Activated T-helper 17 cell treated with anti-CD3 and anti-CD28 coated beads, Interleukin-2, amount 50 U/mL, for 72 hours (primary cell): ENCODE data around the gene SRM. TPM values are rescaled to one million over a fixed set of nuclear protein-coding genes. Genes with fewer than 3 reads are reported as not detected.
"Not testable (repeated sequence)": the region's sequence is repeated elsewhere in the genome, so short reads cannot be mapped to it uniquely, and the experiment has no call there.

Experiments
- ATAC-seq: fragments of 150-1000 bp; cut with Tn5 transposase; replicated peaks from 2 replicates; pipeline ENCODE4 v1.10.0; 2021; ENCODE audit warnings: mild to moderate bottlenecking, moderate library complexity
- H3K27ac Mint-ChIP-seq: one replicate; pipeline ENCODE4 v1.8.0; 2022; ENCODE audit warnings: mixed read lengths
- H3K27me3 Mint-ChIP-seq: one replicate; pipeline ENCODE4 v1.8.0; 2022; ENCODE audit warnings: mixed read lengths
- H3K36me3 Mint-ChIP-seq: one replicate; pipeline ENCODE4 v1.8.0; 2022; ENCODE audit warnings: low read depth, mild to moderate bottlenecking, mixed read lengths
- H3K4me1 Mint-ChIP-seq: one replicate; pipeline ENCODE4 v1.8.0; 2022; ENCODE audit warnings: mixed read lengths
- H3K4me3 Mint-ChIP-seq: one replicate; pipeline ENCODE4 v1.8.0; 2022; ENCODE audit warnings: mild to moderate bottlenecking, mixed read lengths
- H3K9me3 Mint-ChIP-seq: one replicate; pipeline ENCODE4 v1.8.0; 2022; ENCODE audit warnings: mixed read lengths
- total RNA-seq, 2 donors: library from RNA; stranded (reverse); gene quantifications; one replicate each; pipeline ENCODE4 v1.2.3, GENCODE V29; 2022

SRM gene
- total RNA-seq, 2 donors from 2014 or later, result 83.9 to 225 TPM

DNA sequence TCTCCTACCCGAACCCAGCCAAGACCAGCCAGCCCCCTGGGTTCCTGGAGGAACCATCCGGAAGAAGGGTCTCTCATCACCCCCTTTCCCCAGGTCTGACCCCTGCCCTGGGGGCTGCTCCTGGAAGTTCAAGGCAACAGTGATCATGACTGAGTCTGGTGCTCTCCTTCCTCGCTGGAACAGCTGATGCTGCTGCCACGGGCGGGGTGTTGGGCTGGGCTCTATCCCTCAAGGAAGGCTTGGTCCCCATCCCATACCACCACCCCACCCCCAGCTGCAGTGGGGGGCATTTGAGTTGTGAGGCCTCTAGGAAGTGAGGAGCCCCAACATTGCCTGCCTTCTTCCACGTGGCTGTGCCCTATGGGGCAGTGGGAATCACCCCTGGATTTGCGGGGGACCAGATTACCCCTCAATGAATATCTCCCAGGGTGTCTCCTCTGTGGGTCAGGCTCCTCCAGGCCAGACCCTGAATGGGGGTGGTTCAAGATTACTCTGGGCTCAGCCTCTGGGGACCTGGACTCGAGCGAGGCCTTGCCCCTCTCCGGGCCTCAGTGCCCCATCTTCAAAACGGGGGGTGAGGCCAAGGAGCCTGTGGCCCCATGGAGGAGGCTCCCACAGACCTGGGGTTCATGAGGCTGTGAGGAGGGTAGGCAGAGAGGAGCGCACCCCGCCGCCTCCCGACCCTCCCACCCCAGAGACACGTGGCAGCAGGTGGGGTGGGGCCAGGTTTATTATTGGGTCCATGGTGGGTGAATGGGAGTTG, 15.6 kb downstream of the SRM start:
- H3K36me3 Mint-ChIP-seq, result no peaks in the 10 kb centered on the region
- no peak overlapping the region for H3K27ac Mint-ChIP-seq
- H3K4me3 Mint-ChIP-seq, result no peak overlapping the region
- H3K27me3 Mint-ChIP-seq, result no peaks in the 10 kb centered on the region
- H3K9me3 Mint-ChIP-seq, result no peaks in the 10 kb centered on the region
- ATAC-seq, result no peak
- no peaks in the 10 kb centered on the region for H3K4me1 Mint-ChIP-seq

- ATAC-seq, result no peak
- Mint-ChIP-seq H3K4me3 (no peak overlapping the region), H3K36me3 (no peaks in the 10 kb centered on the region), H3K27me3 (no peaks in the 10 kb centered on the region), H3K27ac (no peak overlapping the region), H3K4me1 (no peaks in the 10 kb centered on the region), H3K9me3 (no peaks in the 10 kb centered on the region)
Measured at GRCh38 chr1:11042995-11043874, 16.6 kb downstream of the SRM start.

GRCh38 chr1:11042065-11042464, 17.8 kb downstream of the SRM start:
- Mint-ChIP-seq H3K4me3 (no peak overlapping the region), H3K9me3 (no peaks in the 10 kb centered on the region), H3K4me1 (no peaks in the 10 kb centered on the region), H3K27me3 (no peaks in the 10 kb centered on the region), H3K36me3 (no peaks in the 10 kb centered on the region), H3K27ac (no peak overlapping the region)
- ATAC-seq, result no peak

- no peak overlapping the region for H3K4me3 Mint-ChIP-seq
- H3K4me1 Mint-ChIP-seq, result no peaks in the 10 kb centered on the region
- H3K27me3 Mint-ChIP-seq, result no peaks in the 10 kb centered on the region
- H3K9me3 Mint-ChIP-seq, result no peaks in the 10 kb centered on the region
- no peak for ATAC-seq
- no peak overlapping the region for H3K27ac Mint-ChIP-seq
- H3K36me3 Mint-ChIP-seq, result no peaks in the 10 kb centered on the region
Measured at GRCh38 chr1:11041048-11041447, 18.8 kb downstream of the SRM start.

- not testable (repeated sequence) for H3K4me1 Mint-ChIP-seq, ATAC-seq, H3K27me3 Mint-ChIP-seq, H3K4me3 Mint-ChIP-seq, H3K9me3 Mint-ChIP-seq, H3K36me3 Mint-ChIP-seq, H3K27ac Mint-ChIP-seq
Measured at GRCh38 chr1:11040105-11040429, 19.8 kb downstream of the SRM start.

- H3K36me3 Mint-ChIP-seq, result no peaks in the 10 kb centered on the region
- no peaks in the 10 kb centered on the region for H3K27me3 Mint-ChIP-seq
- H3K9me3 Mint-ChIP-seq, result no peaks in the 10 kb centered on the region
- H3K4me3 Mint-ChIP-seq, result no peak overlapping the region
- H3K4me1 Mint-ChIP-seq, result no peaks in the 10 kb centered on the region
- no peak for ATAC-seq
- no peak overlapping the region for H3K27ac Mint-ChIP-seq
Measured at GRCh38 chr1:11039351-11040104, 20.3 kb downstream of the SRM start.

DNA sequence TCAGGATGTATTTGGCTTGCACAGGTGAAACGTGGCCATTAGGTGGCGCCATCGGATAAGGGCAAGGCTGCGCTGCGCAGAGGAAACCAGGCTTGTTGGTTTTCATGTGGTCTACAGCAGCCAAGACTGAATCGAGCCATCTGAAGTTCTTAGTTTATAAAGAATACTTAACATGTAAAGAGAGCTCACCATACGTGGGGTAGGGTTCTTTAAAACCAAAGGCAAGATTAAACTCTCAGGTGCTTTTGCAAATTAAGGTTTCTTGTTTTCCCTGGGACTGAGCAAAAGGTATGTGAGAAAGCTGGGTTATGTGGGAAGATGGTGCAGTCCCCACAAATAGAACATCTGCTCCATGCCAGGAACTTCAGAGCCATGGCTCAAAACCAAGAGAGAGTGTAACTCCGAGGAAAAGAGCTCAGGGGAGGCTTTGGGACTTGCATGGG, 22.1 kb downstream of the SRM start:
- H3K9me3 Mint-ChIP-seq, result no peaks in the 10 kb centered on the region
- no peaks in the 10 kb centered on the region for H3K36me3 Mint-ChIP-seq
- H3K27me3 Mint-ChIP-seq, result no peaks in the 10 kb centered on the region
- no peak overlapping the region for H3K4me3 Mint-ChIP-seq
- H3K4me1 Mint-ChIP-seq, result no peaks in the 10 kb centered on the region
- no peak overlapping the region for H3K27ac Mint-ChIP-seq
- peak; percentile 97 for ATAC-seq

- not testable (repeated sequence) for H3K27me3 Mint-ChIP-seq
Measured at GRCh38 chr1:11037019-11037739, 22.6 kb downstream of the SRM start.

GRCh38 chr1:11031624-11032262, 28.1 kb downstream of the SRM start:
- H3K36me3 Mint-ChIP-seq, result peaks cover 19% of the 10 kb centered on the region
- H3K27ac Mint-ChIP-seq, result no peak overlapping the region
- H3K27me3 Mint-ChIP-seq, result no peaks in the 10 kb centered on the region
- ATAC-seq, result no peak
- H3K4me3 Mint-ChIP-seq, result no peak overlapping the region
- H3K9me3 Mint-ChIP-seq, result no peaks in the 10 kb centered on the region
- no peaks in the 10 kb centered on the region for H3K4me1 Mint-ChIP-seq

More at GRCh38 chr1:11037019-11037739, 22.6 kb downstream of the SRM start:
- not testable (repeated sequence) for H3K4me1 Mint-ChIP-seq, H3K27ac Mint-ChIP-seq, H3K4me3 Mint-ChIP-seq, H3K36me3 Mint-ChIP-seq, ATAC-seq, H3K9me3 Mint-ChIP-seq

- H3K36me3 Mint-ChIP-seq, result peaks cover 28% of the 10 kb centered on the region
- ATAC-seq, result no peak
- no peaks in the 10 kb centered on the region for H3K9me3 Mint-ChIP-seq
- H3K4me1 Mint-ChIP-seq, result no peaks in the 10 kb centered on the region
- no peak overlapping the region for H3K4me3 Mint-ChIP-seq
- no peaks in the 10 kb centered on the region for H3K27me3 Mint-ChIP-seq
- H3K27ac Mint-ChIP-seq, result no peak overlapping the region
Measured at GRCh38 chr1:11030865-11031264, 29.0 kb downstream of the SRM start.

GRCh38 chr1:11028018-11028417, 31.8 kb downstream of the SRM start:
- H3K36me3 Mint-ChIP-seq, result peaks cover 56% of the 10 kb centered on the region
- H3K27me3 Mint-ChIP-seq, result no peaks in the 10 kb centered on the region
- ATAC-seq, result no peak
- peak overlapping the region; percentile 75 for H3K27ac Mint-ChIP-seq
- no peaks in the 10 kb centered on the region for H3K9me3 Mint-ChIP-seq
- H3K4me1 Mint-ChIP-seq, result peaks cover 12% of the 10 kb centered on the region
- H3K4me3 Mint-ChIP-seq, result no peak overlapping the region

DNA sequence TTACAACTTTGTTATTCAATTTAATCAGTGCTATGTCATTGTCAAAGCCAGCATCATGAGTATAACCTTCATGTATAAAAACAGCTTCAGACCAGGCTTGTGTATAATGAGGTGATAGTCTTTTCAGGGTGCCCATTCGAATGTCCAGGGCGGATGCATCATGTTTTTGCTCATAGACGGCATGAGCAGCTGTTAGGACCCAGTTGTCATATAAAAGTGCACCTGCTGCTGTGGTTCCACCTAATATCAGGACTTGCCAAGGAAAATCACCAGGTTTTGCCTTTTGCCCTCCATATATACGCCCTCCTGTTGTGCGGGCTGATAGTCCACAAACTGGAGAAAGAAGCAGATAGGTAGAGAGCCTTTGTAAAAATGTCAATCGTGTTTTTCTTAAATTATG, 32.5 kb downstream of the SRM start:
- Mint-ChIP-seq H3K4me1 (peaks cover 12% of the 10 kb centered on the region), H3K4me3 (no peak overlapping the region), H3K27ac (peak overlapping the region; percentile 75), H3K36me3 (peaks cover 63% of the 10 kb centered on the region), H3K9me3 (no peaks in the 10 kb centered on the region), H3K27me3 (no peaks in the 10 kb centered on the region)
- no peak for ATAC-seq

DNA sequence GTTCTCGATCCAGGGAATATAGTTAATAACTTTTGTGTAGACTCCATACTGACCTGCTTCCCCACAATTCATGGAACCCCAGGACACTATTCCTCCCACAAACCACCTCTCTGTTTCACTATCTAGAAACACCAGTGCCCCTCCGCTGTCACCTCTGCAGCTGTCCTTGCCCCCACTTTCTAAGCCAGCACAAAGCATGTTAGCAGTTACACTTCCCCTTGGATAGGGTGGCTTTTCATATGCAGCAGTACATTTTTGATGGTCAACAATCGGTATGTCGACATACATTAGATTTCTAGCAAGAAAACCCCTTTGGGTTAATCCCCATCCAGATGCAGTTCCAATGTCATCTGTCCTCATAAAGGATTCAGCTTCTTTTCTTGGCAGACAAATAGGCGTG, 32.9 kb downstream of the SRM start:
- H3K4me3 Mint-ChIP-seq, result no peak overlapping the region
- peaks cover 16% of the 10 kb centered on the region for H3K4me1 Mint-ChIP-seq
- no peaks in the 10 kb centered on the region for H3K27me3 Mint-ChIP-seq
- H3K27ac Mint-ChIP-seq, result peak overlapping the region; percentile 75
- no peaks in the 10 kb centered on the region for H3K9me3 Mint-ChIP-seq
- H3K36me3 Mint-ChIP-seq, result peaks cover 67% of the 10 kb centered on the region
- ATAC-seq, result no peak

DNA sequence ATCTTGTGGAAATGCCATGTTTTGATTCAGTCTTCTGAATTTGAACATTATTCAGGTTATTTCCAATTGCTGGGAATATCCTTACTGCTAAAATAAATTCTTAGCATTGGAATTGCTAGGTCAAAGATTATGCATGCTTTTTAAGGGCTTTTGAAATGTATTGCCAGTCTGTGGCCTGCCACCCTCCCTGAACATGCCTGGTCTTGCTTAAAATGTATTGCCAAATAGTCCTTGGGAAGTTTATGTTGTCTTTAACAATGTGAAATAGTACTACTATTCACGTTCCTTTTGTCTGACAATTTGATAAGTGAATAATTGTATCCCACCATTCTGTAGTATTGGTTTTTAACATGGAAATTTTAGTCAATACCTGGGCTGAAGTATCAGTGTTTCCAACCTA, 33.8 kb downstream of the SRM start:
- H3K9me3 Mint-ChIP-seq, result no peaks in the 10 kb centered on the region
- H3K4me1 Mint-ChIP-seq, result peaks cover 18% of the 10 kb centered on the region
- H3K4me3 Mint-ChIP-seq, result no peak overlapping the region
- no peak for ATAC-seq
- H3K36me3 Mint-ChIP-seq, result peaks cover 76% of the 10 kb centered on the region
- no peaks in the 10 kb centered on the region for H3K27me3 Mint-ChIP-seq
- H3K27ac Mint-ChIP-seq, result peak overlapping the region; percentile 75
